DOHH2 (cell line): Measurements from ENCODE around the gene SH3RF3.
"Not testable (repeated sequence)": the region's sequence is repeated elsewhere in the genome, so short reads cannot be mapped to it uniquely, and the experiment has no call there.

Source experiments
- H3F3A ChIP-seq: fragments of 200-600 bp; sonication (generic), shearing (Covaris generic); 2 replicates; pipeline ENCODE4 v1.6.0; 2016; ENCODE audit warnings: antibody characterized with exemption, mild to moderate bottlenecking; ENCODE audit not compliant: control insufficient read depth, insufficient read depth
- H3K27ac ChIP-seq: fragments of 200-600 bp; sonication (generic); 2 replicates; pipeline ENCODE4 v1.5.1; 2014; ENCODE audit warnings: low read depth, mild to moderate bottlenecking, low read length, moderate library complexity
- H3K27me3 ChIP-seq: fragments of 200-600 bp; sonication (generic); 2 replicates; pipeline ENCODE4 v1.6.1; 2014; ENCODE audit warnings: mild to moderate bottlenecking, low read length, mixed read lengths; ENCODE audit not compliant: control insufficient read depth
- H3K36me3 ChIP-seq: fragments of 200-600 bp; sonication (generic); 2 replicates; pipeline ENCODE4 v1.6.1; 2014; ENCODE audit warnings: mild to moderate bottlenecking, low read length, moderate library complexity, mixed read lengths; ENCODE audit not compliant: control insufficient read depth
- H3K4me1 ChIP-seq: fragments of 200-600 bp; sonication (generic); 2 replicates; pipeline ENCODE4 v1.6.1; 2014; ENCODE audit warnings: mild to moderate bottlenecking, low read length, mixed read lengths; ENCODE audit not compliant: control insufficient read depth
- H3K4me2 ChIP-seq: fragments of 200-600 bp; sonication (generic); 2 replicates; pipeline ENCODE4 v1.6.0; 2014; ENCODE audit warnings: mild to moderate bottlenecking, low read length, moderate library complexity
- H3K4me3 ChIP-seq: fragments of 200-600 bp; sonication (generic); 2 replicates; pipeline ENCODE4 v1.5.1; 2014; ENCODE audit warnings: mild to moderate bottlenecking, low read length, mixed read lengths
- H3K79me2 ChIP-seq: fragments of 200-600 bp; sonication (generic); 2 replicates; pipeline ENCODE4 v1.6.1; 2014; ENCODE audit warnings: mild to moderate bottlenecking, low read length, mixed read lengths; ENCODE audit not compliant: control insufficient read depth
- H3K9me2 ChIP-seq: fragments of 200-600 bp; sonication (generic); replicated peaks from 2 replicates; pipeline ENCODE4 v1.6.1; 2014; ENCODE audit warnings: mild to moderate bottlenecking, low read length, mixed read lengths; ENCODE audit not compliant: control insufficient read depth
- H3K9me3 ChIP-seq: fragments of 200-600 bp; sonication (generic); 2 replicates; pipeline ENCODE4 v1.6.1; 2014; ENCODE audit warnings: antibody characterized with exemption, low read length, mixed read lengths; ENCODE audit not compliant: control insufficient read depth, insufficient read depth
- H4K20me1 ChIP-seq: fragments of 200-600 bp; sonication (generic); 2 replicates; pipeline ENCODE4 v1.6.0; 2014; ENCODE audit warnings: low read depth, mild to moderate bottlenecking, antibody characterized with exemption, low read length, moderate library complexity; ENCODE audit not compliant: control insufficient read depth, insufficient read depth
- EZH2phosphoT487 ChIP-seq: fragments of 200-600 bp; sonication (generic); IDR thresholded peaks from 2 replicates; pipeline ENCODE4 v1.6.1; 2017; ENCODE audit warnings: borderline replicate concordance, mild to moderate bottlenecking, antibody characterized with exemption, low read length, moderate library complexity, mixed read lengths
- TF ChIP-seq, protein P1 (sequence below): fragments of 200-600 bp; sonication (generic); IDR thresholded peaks from one replicate; pipeline ENCODE4 v1.5.1; 2014; ENCODE audit warnings: antibody characterized with exemption, mild to moderate bottlenecking, low read depth, low read length; ENCODE audit not compliant: poor library complexity, severe bottlenecking

The SH3RF3 gene

DNA sequence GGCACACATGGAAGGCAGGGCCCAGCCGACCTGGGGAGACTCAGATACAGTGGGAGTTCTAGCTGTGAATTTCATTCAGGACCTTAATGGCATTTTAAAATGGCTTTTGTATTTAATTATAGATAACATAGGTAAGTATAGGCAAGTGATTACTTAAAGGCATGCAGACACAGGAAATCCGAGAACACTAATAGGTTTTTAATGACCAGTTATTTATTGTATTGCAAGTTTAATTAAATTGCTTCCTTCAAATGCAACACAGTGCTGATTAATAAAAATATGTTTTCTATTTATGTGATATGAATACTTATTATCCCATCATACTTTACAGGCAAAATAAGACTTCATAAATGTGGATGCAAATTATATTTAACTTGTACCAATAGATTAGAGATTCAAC, 19.7 kb upstream of the SH3RF3 start:
- no peak overlapping the region for H3K4me3 ChIP-seq
- H3F3A ChIP-seq = no peaks in the 10 kb centered on the region
- no peaks in the 10 kb centered on the region for H3K36me3 ChIP-seq
- no peaks in the 10 kb centered on the region for H4K20me1 ChIP-seq
- H3K27ac ChIP-seq = no peak overlapping the region
- no peaks in the 10 kb centered on the region for H3K9me3 ChIP-seq
- H3K4me1 ChIP-seq = no peaks in the 10 kb centered on the region
- TF ChIP-seq, protein P1, sequence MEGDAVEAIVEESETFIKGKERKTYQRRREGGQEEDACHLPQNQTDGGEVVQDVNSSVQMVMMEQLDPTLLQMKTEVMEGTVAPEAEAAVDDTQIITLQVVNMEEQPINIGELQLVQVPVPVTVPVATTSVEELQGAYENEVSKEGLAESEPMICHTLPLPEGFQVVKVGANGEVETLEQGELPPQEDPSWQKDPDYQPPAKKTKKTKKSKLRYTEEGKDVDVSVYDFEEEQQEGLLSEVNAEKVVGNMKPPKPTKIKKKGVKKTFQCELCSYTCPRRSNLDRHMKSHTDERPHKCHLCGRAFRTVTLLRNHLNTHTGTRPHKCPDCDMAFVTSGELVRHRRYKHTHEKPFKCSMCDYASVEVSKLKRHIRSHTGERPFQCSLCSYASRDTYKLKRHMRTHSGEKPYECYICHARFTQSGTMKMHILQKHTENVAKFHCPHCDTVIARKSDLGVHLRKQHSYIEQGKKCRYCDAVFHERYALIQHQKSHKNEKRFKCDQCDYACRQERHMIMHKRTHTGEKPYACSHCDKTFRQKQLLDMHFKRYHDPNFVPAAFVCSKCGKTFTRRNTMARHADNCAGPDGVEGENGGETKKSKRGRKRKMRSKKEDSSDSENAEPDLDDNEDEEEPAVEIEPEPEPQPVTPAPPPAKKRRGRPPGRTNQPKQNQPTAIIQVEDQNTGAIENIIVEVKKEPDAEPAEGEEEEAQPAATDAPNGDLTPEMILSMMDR = no peak
- TF ChIP-seq EZH2phosphoT487 = no peak
- H3K9me2 ChIP-seq = no peaks in the 10 kb centered on the region
- no peaks in the 10 kb centered on the region for H3K27me3 ChIP-seq
- no peak overlapping the region for H3K4me2 ChIP-seq
- no peaks in the 10 kb centered on the region for H3K79me2 ChIP-seq

GRCh38 chr2:109110170-109110569, 18.8 kb upstream of the SH3RF3 start:
- Histone ChIP-seq H3K79me2 (no peaks in the 10 kb centered on the region), H3K4me1 (no peaks in the 10 kb centered on the region), H3K4me2 (no peak overlapping the region), H3K9me3 (no peaks in the 10 kb centered on the region), H3K36me3 (no peaks in the 10 kb centered on the region), H3K4me3 (no peak overlapping the region), H3K27ac (no peak overlapping the region), H3F3A (no peaks in the 10 kb centered on the region), H3K27me3 (no peaks in the 10 kb centered on the region), H3K9me2 (no peaks in the 10 kb centered on the region), H4K20me1 (no peaks in the 10 kb centered on the region)
- TF ChIP-seq, protein P1 = no peak
- TF ChIP-seq EZH2phosphoT487 = no peak

DNA sequence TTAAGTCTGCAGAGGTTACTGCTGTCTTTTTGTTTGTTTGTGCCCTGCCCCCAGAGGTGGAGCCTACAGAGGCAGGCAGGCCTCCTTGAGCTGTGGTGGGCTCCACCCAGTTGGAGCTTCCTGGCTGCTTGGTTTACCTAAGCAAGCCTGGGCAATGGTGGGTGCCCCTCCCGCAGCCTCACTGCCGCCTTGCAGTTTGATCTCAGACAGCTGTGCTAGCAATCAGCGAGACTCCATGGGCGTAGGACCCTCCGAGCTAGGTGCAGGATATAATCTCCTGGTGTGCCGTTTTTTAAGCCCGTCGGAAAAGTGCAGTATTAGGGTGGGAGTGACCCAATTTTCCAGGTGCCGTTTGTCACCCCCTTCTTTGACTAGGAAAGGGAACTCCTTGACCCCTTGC, 11.8 kb upstream of the SH3RF3 start:
- not testable (repeated sequence) for H3K4me2 ChIP-seq, H3K36me3 ChIP-seq, H3K4me1 ChIP-seq, H3K27ac ChIP-seq, H3K4me3 ChIP-seq, H3K9me3 ChIP-seq, H3K79me2 ChIP-seq, H4K20me1 ChIP-seq, H3F3A ChIP-seq, H3K27me3 ChIP-seq, H3K9me2 ChIP-seq

GRCh38 chr2:109117780-109118179, 11.2 kb upstream of the SH3RF3 start:
- Histone ChIP-seq H3K4me3 (no peak overlapping the region), H3K36me3 (no peaks in the 10 kb centered on the region), H3K4me1 (no peaks in the 10 kb centered on the region), H3K27me3 (peaks cover under 1% of the 10 kb centered on the region; the same call in 1 of the 2 replicates), H3F3A (no peaks in the 10 kb centered on the region), H3K4me2 (no peak overlapping the region), H3K27ac (no peak overlapping the region), H4K20me1 (no peaks in the 10 kb centered on the region), H3K9me2 (no peaks in the 10 kb centered on the region), H3K79me2 (no peaks in the 10 kb centered on the region), H3K9me3 (no peaks in the 10 kb centered on the region)
- TF ChIP-seq, protein P1 = no peak
- no peak for TF ChIP-seq EZH2phosphoT487
